Measurements from ENCODE around the gene PGA3.
"Not testable (repeated sequence)": the region's sequence is repeated elsewhere in the genome, so short reads cannot be mapped to it uniquely, and the experiment has no call there.

The PGA3 gene

GRCh38 chr11:61186504-61186903 is 16.8 kb upstream of the PGA3 start:
- H3K4me3 Mint-ChIP-seq, result no peak overlapping the region
- no peaks in the 10 kb centered on the region for H3K4me1 Mint-ChIP-seq
- DNase-seq (ENCODE audit: low spot score in 2 of 2) (no peak), ATAC-seq (no peak)
- no peaks in the 10 kb centered on the region for H3K36me3 Mint-ChIP-seq
- no peaks in the 10 kb centered on the region for H3K9me3 Mint-ChIP-seq
- H3K27ac Mint-ChIP-seq, result no peak overlapping the region

- Mint-ChIP-seq H3K27ac (no peak overlapping the region), H3K9me3 (no peaks in the 10 kb centered on the region), H3K4me3 (no peak overlapping the region), H3K4me1 (no peaks in the 10 kb centered on the region), H3K36me3 (no peaks in the 10 kb centered on the region)
- ATAC-seq (peak; percentile 84), DNase-seq (ENCODE audit: low spot score in 2 of 2) (peak; percentile 70 to 89)
These were observed 15.7 kb upstream of the PGA3 start for GRCh38 chr11:61187505-61188130.

- H3K4me3 Mint-ChIP-seq, result no peak overlapping the region
- H3K36me3 Mint-ChIP-seq, result no peaks in the 10 kb centered on the region
- no peaks in the 10 kb centered on the region for H3K9me3 Mint-ChIP-seq
- no peak overlapping the region for H3K27ac Mint-ChIP-seq
- ATAC-seq, result no peak
- no peak for DNase-seq (ENCODE audit: low spot score in 2 of 2)
- H3K4me1 Mint-ChIP-seq, result no peaks in the 10 kb centered on the region
These were observed 13.4 kb upstream of the PGA3 start for GRCh38 chr11:61189933-61190332.

- no peaks in the 10 kb centered on the region for H3K4me1 Mint-ChIP-seq
- H3K9me3 Mint-ChIP-seq, result no peaks in the 10 kb centered on the region
- no peak for DNase-seq (ENCODE audit: low spot score in 2 of 2)
- H3K4me3 Mint-ChIP-seq, result no peak overlapping the region
- no peak overlapping the region for H3K27ac Mint-ChIP-seq
- no peaks in the 10 kb centered on the region for H3K36me3 Mint-ChIP-seq
- ATAC-seq, result no peak
These were observed 9.7 kb upstream of the PGA3 start for GRCh38 chr11:61193596-61193995.

GRCh38 chr11:61194169-61194671 is 9.1 kb upstream of the PGA3 start:
- no peaks in the 10 kb centered on the region for H3K36me3 Mint-ChIP-seq
- no peak overlapping the region for H3K27ac Mint-ChIP-seq
- no peak overlapping the region for H3K4me3 Mint-ChIP-seq
- ATAC-seq (no peak), DNase-seq (ENCODE audit: low spot score in 2 of 2) (no peak)
- H3K9me3 Mint-ChIP-seq, result no peaks in the 10 kb centered on the region
- no peaks in the 10 kb centered on the region for H3K4me1 Mint-ChIP-seq

- Mint-ChIP-seq H3K9me3 (no peaks in the 10 kb centered on the region), H3K4me1 (no peaks in the 10 kb centered on the region), H3K36me3 (no peaks in the 10 kb centered on the region), H3K4me3 (no peak overlapping the region), H3K27ac (no peak overlapping the region)
- ATAC-seq (no peak), DNase-seq (ENCODE audit: low spot score in 2 of 2) (peak in 1 of 2 donors; percentile 45)
These were observed 8.2 kb upstream of the PGA3 start for GRCh38 chr11:61194981-61195695.

- ATAC-seq, result no peak
- Mint-ChIP-seq H3K9me3 (no peaks in the 10 kb centered on the region), H3K27ac (no peak overlapping the region), H3K36me3 (no peaks in the 10 kb centered on the region), H3K4me3 (no peak overlapping the region), H3K4me1 (no peaks in the 10 kb centered on the region)
- DNase-seq (ENCODE audit: low spot score in 2 of 2), result no peak
These were observed 7.6 kb upstream of the PGA3 start for GRCh38 chr11:61195719-61196118.

- Mint-ChIP-seq H3K4me3 (no peak overlapping the region), H3K4me1 (no peaks in the 10 kb centered on the region), H3K9me3 (no peaks in the 10 kb centered on the region)
These were observed 5.0 kb upstream of the PGA3 start for GRCh38 chr11:61198361-61198760.

GRCh38 chr11:61198948-61199523 is 4.3 kb upstream of the PGA3 start:
- no peaks in the 10 kb centered on the region for H3K4me1 Mint-ChIP-seq
- no peaks in the 10 kb centered on the region for H3K9me3 Mint-ChIP-seq
- no peak overlapping the region for H3K4me3 Mint-ChIP-seq
- peak; percentile 62 for ATAC-seq
- DNase-seq (ENCODE audit: low spot score in 2 of 2), result no peak
- no peak overlapping the region for H3K27ac Mint-ChIP-seq
- H3K36me3 Mint-ChIP-seq, result no peaks in the 10 kb centered on the region

More at GRCh38 chr11:61198361-61198760, 5.0 kb upstream of the PGA3 start:
- Mint-ChIP-seq H3K36me3 (no peaks in the 10 kb centered on the region), H3K27ac (no peak overlapping the region)
- ATAC-seq (no peak), DNase-seq (ENCODE audit: low spot score in 2 of 2) (no peak)

- H3K4me3 Mint-ChIP-seq, result no peak overlapping the region
- H3K27ac Mint-ChIP-seq, result no peak overlapping the region
- no peaks in the 10 kb centered on the region for H3K36me3 Mint-ChIP-seq
- ATAC-seq, result no peak
- no peaks in the 10 kb centered on the region for H3K4me1 Mint-ChIP-seq
- H3K9me3 Mint-ChIP-seq, result no peaks in the 10 kb centered on the region
- no peak for DNase-seq (ENCODE audit: low spot score in 2 of 2)
These were observed 1.8 kb upstream of the PGA3 start for GRCh38 chr11:61201476-61201875.

GRCh38 chr11:61203873-61204272 is 558 bp downstream of the PGA3 start:
- not testable (repeated sequence) for DNase-seq (ENCODE audit: low spot score in 2 of 2); H3K4me3 Mint-ChIP-seq; H3K27ac Mint-ChIP-seq; H3K4me1 Mint-ChIP-seq; H3K9me3 Mint-ChIP-seq; H3K36me3 Mint-ChIP-seq; ATAC-seq

GRCh38 chr11:61204502-61205059 is 1.3 kb downstream of the PGA3 start:
- not testable (repeated sequence) for H3K9me3 Mint-ChIP-seq, H3K27ac Mint-ChIP-seq, H3K4me1 Mint-ChIP-seq, ATAC-seq, H3K36me3 Mint-ChIP-seq, H3K4me3 Mint-ChIP-seq
- peak in 1 of 2 donors; percentile 44 for DNase-seq (ENCODE audit: low spot score in 2 of 2)

- not testable (repeated sequence) for DNase-seq (ENCODE audit: low spot score in 2 of 2); H3K27ac Mint-ChIP-seq; H3K9me3 Mint-ChIP-seq; H3K4me3 Mint-ChIP-seq; H3K36me3 Mint-ChIP-seq; ATAC-seq; H3K4me1 Mint-ChIP-seq
These were observed 4.5 kb downstream of the PGA3 start for GRCh38 chr11:61207636-61208310.

GRCh38 chr11:61210629-61211028 is 7.3 kb downstream of the PGA3 start:
- not testable (repeated sequence) for H3K4me1 Mint-ChIP-seq; ATAC-seq; H3K4me3 Mint-ChIP-seq; H3K27ac Mint-ChIP-seq; H3K36me3 Mint-ChIP-seq; H3K9me3 Mint-ChIP-seq; DNase-seq (ENCODE audit: low spot score in 2 of 2)

- not testable (repeated sequence) for H3K4me3 Mint-ChIP-seq; H3K36me3 Mint-ChIP-seq; ATAC-seq; H3K4me1 Mint-ChIP-seq; DNase-seq (ENCODE audit: low spot score in 2 of 2); H3K27ac Mint-ChIP-seq; H3K9me3 Mint-ChIP-seq
These were observed 8.1 kb downstream of the PGA3 start for GRCh38 chr11:61211327-61211952.

Data from stimulated activated effector memory CD8-positive, alpha-beta T cell treated with anti-CD3 and anti-CD28 coated beads, Interleukin-12 subunit alpha, Interleukin-12 subunit beta, amount 100 ng/mL, for 72 hours (primary cell).